Measurements from ENCODE around the gene RMDN3. TPM values are rescaled to one million over a fixed set of nuclear protein-coding genes. Genes with fewer than 3 reads are reported as not detected.

The RMDN3 gene
- total RNA-seq, 1 donor from 2014 or later, result 19.6 TPM

DNA sequence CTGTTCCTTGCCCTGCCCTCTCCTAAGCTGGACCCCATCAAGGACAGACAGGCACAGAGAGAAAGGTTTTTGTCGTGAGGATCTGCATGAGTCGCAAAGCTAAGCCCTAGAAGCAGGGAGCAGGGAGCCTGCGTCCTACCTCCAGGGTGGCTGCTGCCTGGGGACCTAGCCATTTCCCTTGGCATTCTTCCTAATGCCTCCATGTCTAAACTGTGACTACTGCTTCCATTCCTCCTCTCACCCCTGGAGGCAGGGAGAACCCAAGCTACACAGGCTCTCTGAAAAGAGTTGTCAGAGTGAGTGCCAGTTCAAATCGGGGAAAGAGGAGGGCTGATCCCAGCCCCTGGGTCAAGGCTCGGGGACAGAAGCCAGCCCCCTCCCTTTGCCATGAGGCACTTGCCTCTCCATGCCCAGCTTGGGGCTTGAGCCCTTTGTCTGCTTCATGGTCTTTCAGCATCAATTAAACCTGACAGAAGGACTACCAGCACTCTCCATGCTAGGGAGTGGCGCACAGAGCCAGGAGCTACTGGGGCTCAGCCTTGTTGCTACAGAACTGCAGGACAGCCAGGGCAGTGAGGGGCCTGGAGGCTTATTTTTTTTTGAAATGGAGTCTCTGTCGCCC is 11.3 kb upstream of the RMDN3 start:
- intact Hi-C loops (cut with DNase I), result no loop called here
- H3K9me3 ChIP-seq, result no peaks in the 10 kb centered on the region
- no peaks in the 10 kb centered on the region for H3K36me3 ChIP-seq
- TF ChIP-seq, protein P1, sequence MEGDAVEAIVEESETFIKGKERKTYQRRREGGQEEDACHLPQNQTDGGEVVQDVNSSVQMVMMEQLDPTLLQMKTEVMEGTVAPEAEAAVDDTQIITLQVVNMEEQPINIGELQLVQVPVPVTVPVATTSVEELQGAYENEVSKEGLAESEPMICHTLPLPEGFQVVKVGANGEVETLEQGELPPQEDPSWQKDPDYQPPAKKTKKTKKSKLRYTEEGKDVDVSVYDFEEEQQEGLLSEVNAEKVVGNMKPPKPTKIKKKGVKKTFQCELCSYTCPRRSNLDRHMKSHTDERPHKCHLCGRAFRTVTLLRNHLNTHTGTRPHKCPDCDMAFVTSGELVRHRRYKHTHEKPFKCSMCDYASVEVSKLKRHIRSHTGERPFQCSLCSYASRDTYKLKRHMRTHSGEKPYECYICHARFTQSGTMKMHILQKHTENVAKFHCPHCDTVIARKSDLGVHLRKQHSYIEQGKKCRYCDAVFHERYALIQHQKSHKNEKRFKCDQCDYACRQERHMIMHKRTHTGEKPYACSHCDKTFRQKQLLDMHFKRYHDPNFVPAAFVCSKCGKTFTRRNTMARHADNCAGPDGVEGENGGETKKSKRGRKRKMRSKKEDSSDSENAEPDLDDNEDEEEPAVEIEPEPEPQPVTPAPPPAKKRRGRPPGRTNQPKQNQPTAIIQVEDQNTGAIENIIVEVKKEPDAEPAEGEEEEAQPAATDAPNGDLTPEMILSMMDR (IDR thresholded peaks at IDR 0.05), result no peak
- TF ChIP-seq POLR2A (IDR thresholded peaks at IDR 0.05) (no peak), POLR2AphosphoS5 (IDR thresholded peaks at IDR 0.05; ENCODE audit: insufficient read depth in 1 of 2, low read depth in 1 of 2) (no peak)
- H3K4me3 ChIP-seq, result no peak overlapping the region
- peak overlapping the region; percentile 88 for H3K27ac ChIP-seq
- DNase-seq (ENCODE audit: extremely low spot score in 2 of 2), result no peak
- no peaks in the 10 kb centered on the region for H3K27me3 ChIP-seq
- H3K4me1 ChIP-seq, result peaks cover 78% of the 10 kb centered on the region

GRCh38 chr15:40764629-40765103 is 9.6 kb upstream of the RMDN3 start:
- no peaks in the 10 kb centered on the region for H3K36me3 ChIP-seq
- peak overlapping the region; percentile 59 to 64 for H3K4me3 ChIP-seq
- H3K4me1 ChIP-seq, result peaks cover 62% of the 10 kb centered on the region
- H3K27me3 ChIP-seq, result no peaks in the 10 kb centered on the region
- DNase-seq (ENCODE audit: extremely low spot score in 2 of 2), result no peak
- H3K27ac ChIP-seq, result peak overlapping the region; percentile 88
- TF ChIP-seq, protein P1 (IDR thresholded peaks at IDR 0.05), result no peak
- no peak for TF ChIP-seq POLR2AphosphoS5 (IDR thresholded peaks at IDR 0.05; ENCODE audit: insufficient read depth in 1 of 2, low read depth in 1 of 2)
- no peaks in the 10 kb centered on the region for H3K9me3 ChIP-seq
- intact Hi-C loops (cut with DNase I), result loop anchor here (1.0 kb wide), 1 partner anchor 44 kb away; no protein-coding TSS in a partner anchor

DNA sequence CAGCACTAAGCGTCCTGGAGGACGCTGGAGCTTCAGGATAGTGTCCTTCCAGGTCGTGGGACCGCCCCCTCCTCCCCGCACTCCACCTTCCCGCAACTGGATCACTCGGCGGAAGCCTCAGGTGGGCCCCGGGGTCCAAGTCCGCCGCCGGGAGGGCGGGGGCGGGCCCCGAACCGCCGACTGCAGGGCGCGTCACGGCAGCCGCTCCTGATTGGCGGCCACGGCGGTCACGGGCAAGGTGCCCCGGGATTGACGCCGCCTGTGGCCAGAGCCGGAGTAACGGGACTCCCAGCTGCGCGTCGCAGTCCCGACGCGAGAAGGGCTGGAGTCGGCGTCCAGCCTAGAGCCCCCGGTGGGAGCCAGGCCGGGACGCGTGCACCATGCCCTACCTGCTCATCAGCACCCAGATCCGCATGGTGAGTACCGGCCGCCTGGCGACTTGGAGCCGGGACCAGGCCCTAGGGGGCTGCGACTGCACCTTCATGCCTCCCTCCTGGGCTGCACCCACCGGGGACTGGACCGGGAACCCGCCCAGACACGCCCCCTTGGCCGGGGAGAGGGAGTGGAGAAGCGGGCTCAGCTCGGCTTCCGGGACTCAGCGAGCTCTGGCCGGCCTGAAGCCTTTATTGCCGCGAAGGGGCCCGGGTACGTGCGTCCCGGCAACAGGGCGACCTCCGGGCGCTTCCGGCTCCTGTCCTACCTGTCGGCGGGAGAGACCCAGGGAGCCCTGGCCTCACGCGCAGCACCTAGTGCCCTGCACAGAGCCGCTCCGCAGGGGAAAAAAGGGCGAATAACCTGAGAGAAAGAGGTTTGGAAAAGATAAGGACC is 9.0 kb upstream of the RMDN3 start, which contains the start of gene GCHFR:
GCHFR (plus strand) TSS at position 268 of the 828 bp plus-strand sequence; CDS start at position 381, 113 bp downstream.
- H3K27me3 ChIP-seq, result no peaks in the 10 kb centered on the region
- H3K4me3 ChIP-seq, result peak within 1 kb of the TSS; percentile 59 to 64
- H3K36me3 ChIP-seq, result no peaks in the 10 kb centered on the region
- TF ChIP-seq POLR2A (IDR thresholded peaks at IDR 0.05) (peak in 1 of 2 donors; percentile 59), POLR2AphosphoS5 (IDR thresholded peaks at IDR 0.05; ENCODE audit: insufficient read depth in 1 of 2, low read depth in 1 of 2) (peak in 1 of 2 donors; percentile 84)
- TF ChIP-seq, protein P1 (IDR thresholded peaks at IDR 0.05), result peak in 1 of 3 experiments; percentile 29
- H3K27ac ChIP-seq, result peak within 1 kb of the TSS; percentile 88
- intact Hi-C loops (cut with DNase I), result loop anchor here (1.0 kb wide), 1 partner anchor 44 kb away; no protein-coding TSS in a partner anchor
- H3K9me3 ChIP-seq, result no peaks in the 10 kb centered on the region
- no peak for DNase-seq (ENCODE audit: extremely low spot score in 2 of 2)
- peaks cover 55% of the 10 kb centered on the region for H3K4me1 ChIP-seq

- Histone ChIP-seq H3K27me3 (no peaks in the 10 kb centered on the region), H3K4me1 (peaks cover 47% of the 10 kb centered on the region), H3K9me3 (no peaks in the 10 kb centered on the region), H3K4me3 (peak overlapping the region; percentile 59 to 64), H3K27ac (peak overlapping the region; percentile 88), H3K36me3 (no peaks in the 10 kb centered on the region)
- TF ChIP-seq, protein P1 (IDR thresholded peaks at IDR 0.05), result no peak
- TF ChIP-seq POLR2AphosphoS5 (IDR thresholded peaks at IDR 0.05; ENCODE audit: insufficient read depth in 1 of 2, low read depth in 1 of 2) (no peak), POLR2A (IDR thresholded peaks at IDR 0.05) (no peak)
- DNase-seq (ENCODE audit: extremely low spot score in 2 of 2), result no peak
- intact Hi-C loops (cut with DNase I), result no loop called here
Measured at GRCh38 chr15:40762919-40763800, 8.1 kb upstream of the RMDN3 start.

Measured in vagina (tissue), 2 donors.